NOMO-1 (cell line): ENCODE results near the gene CCDC13.

ENCODE experiments used
- DNase-seq, 2 experiments: peaks; one replicate each; lab custom pipeline; 2025; ENCODE audit not compliant: unreplicated experiment in 2 of 2; lab: John Stamatoyannopoulos, UW

Gene CCDC13

GRCh38 chr3:42801048-42801620 lies 28.1 kb upstream of the CCDC13 start:
- no peak for DNase-seq

- DNase-seq: no peak
Observed at GRCh38 chr3:42800251-42800650, 27.2 kb upstream of the CCDC13 start.

GRCh38 chr3:42799376-42799775 lies 26.3 kb upstream of the CCDC13 start:
- DNase-seq: no peak

- DNase-seq: no peak
Observed at GRCh38 chr3:42796332-42796885, 23.4 kb upstream of the CCDC13 start.

- DNase-seq: no peak
Observed at GRCh38 chr3:42795621-42796181, 22.6 kb upstream of the CCDC13 start.

GRCh38 chr3:42790714-42791229 lies 17.7 kb upstream of the CCDC13 start:
- DNase-seq: no peak

- DNase-seq: no peak
Observed at GRCh38 chr3:42786631-42787030, 13.6 kb upstream of the CCDC13 start.

- no peak for DNase-seq
Observed at GRCh38 chr3:42786212-42786611, 13.2 kb upstream of the CCDC13 start.

GRCh38 chr3:42780892-42781700 lies 8.0 kb upstream of the CCDC13 start:
- peak in 1 of 2 experiments; percentile 50 for DNase-seq

- no peak for DNase-seq
Observed at GRCh38 chr3:42780398-42780797, 7.3 kb upstream of the CCDC13 start.

GRCh38 chr3:42778644-42779043 lies 5.6 kb upstream of the CCDC13 start:
- no peak for DNase-seq

GRCh38 chr3:42773409-42773751 lies 327 bp upstream of the CCDC13 start:
- DNase-seq: no peak

- DNase-seq: no peak
Observed at GRCh38 chr3:42771271-42771670, 1.8 kb downstream of the CCDC13 start.

- DNase-seq: no peak
Observed at GRCh38 chr3:42769477-42770131, 3.4 kb downstream of the CCDC13 start.

- DNase-seq: peak; percentile 22 to 72
Observed at GRCh38 chr3:42764561-42765295, 8.3 kb downstream of the CCDC13 start.

- DNase-seq: no peak
Observed at GRCh38 chr3:42764115-42764514, 8.9 kb downstream of the CCDC13 start.

GRCh38 chr3:42763021-42763420 lies 10.0 kb downstream of the CCDC13 start:
- no peak for DNase-seq

- DNase-seq: peak; percentile 78 to 94
Observed at GRCh38 chr3:42762046-42762724, 10.9 kb downstream of the CCDC13 start.

GRCh38 chr3:42758126-42758525 lies 14.9 kb downstream of the CCDC13 start:
- DNase-seq: no peak

GRCh38 chr3:42756681-42757213 lies 16.3 kb downstream of the CCDC13 start:
- no peak for DNase-seq
